Peyer's patch (tissue), 4 donors: ENCODE data around the gene CETP. TPM values are rescaled to one million over a fixed set of nuclear protein-coding genes. Genes with fewer than 3 reads are reported as not detected.

Experiments
- DNase-seq, 3 donors: peaks; one replicate each; pipeline ENCODE4 v3.0.0-alpha.2; 2017 to 2019
- H3K27ac ChIP-seq, 4 donors: fragments of 200-600 bp; sonication (generic); one replicate each; pipeline ENCODE4 v1.5.1; 2016 to 2019
- H3K27me3 ChIP-seq, 2 donors: fragments of 200-600 bp; sonication (generic); one replicate each; pipeline ENCODE4 v1.5.1; 2019
- H3K36me3 ChIP-seq, 3 donors: fragments of 200-600 bp; sonication (generic); one replicate each; pipeline ENCODE4 v1.5.1; 2016 to 2019
- H3K4me1 ChIP-seq, 4 donors: fragments of 200-600 bp; sonication (generic); one replicate each; pipeline ENCODE4 v1.5.1; 2016 to 2019
- H3K4me3 ChIP-seq, 4 donors: fragments of 200-600 bp; sonication (generic); 1 replicate in 3 of 4; 2 replicates in 1 of 4; pipeline ENCODE4 v1.5.1; 2016 to 2019; ENCODE audit warnings: mild to moderate bottlenecking in 1 of 4
- H3K9me3 ChIP-seq, 4 donors: fragments of 200-600 bp; sonication (generic); one replicate each; pipeline ENCODE4 v1.5.1; 2016 to 2019; ENCODE audit warnings: mild to moderate bottlenecking in 1 of 4
- POLR2A ChIP-seq, 2 donors: fragments of 450-650 bp; IDR thresholded peaks; one replicate each; pipeline ENCODE4 v1.5.1; 2017; ENCODE audit warnings: antibody characterized with exemption in 2 of 2, mild to moderate bottlenecking in 2 of 2, moderate library complexity in 2 of 2
- total RNA-seq, 4 donors: library from RNA; depleted of rRNA; stranded (reverse); fragments of >200 nt; gene quantifications; one replicate each; pipeline ENCODE4 v1.1.0, GENCODE V29; 2016
- TF ChIP-seq, protein P1 (sequence below), 6 experiments: fragments of 450-650 bp in 4 of 6; fragments of 200-600 bp in 2 of 6; sonication (generic) in 1 of 6; IDR thresholded peaks; one replicate each; pipeline ENCODE4 v1.5.1; 2017 to 2019; ENCODE audit warnings: antibody characterized with exemption in 6 of 6, mild to moderate bottlenecking in 3 of 6, moderate library complexity in 1 of 6

Gene CETP
- total RNA-seq, 4 donors from 2014 or later = 2.5 TPM; not detected in 3

DNA sequence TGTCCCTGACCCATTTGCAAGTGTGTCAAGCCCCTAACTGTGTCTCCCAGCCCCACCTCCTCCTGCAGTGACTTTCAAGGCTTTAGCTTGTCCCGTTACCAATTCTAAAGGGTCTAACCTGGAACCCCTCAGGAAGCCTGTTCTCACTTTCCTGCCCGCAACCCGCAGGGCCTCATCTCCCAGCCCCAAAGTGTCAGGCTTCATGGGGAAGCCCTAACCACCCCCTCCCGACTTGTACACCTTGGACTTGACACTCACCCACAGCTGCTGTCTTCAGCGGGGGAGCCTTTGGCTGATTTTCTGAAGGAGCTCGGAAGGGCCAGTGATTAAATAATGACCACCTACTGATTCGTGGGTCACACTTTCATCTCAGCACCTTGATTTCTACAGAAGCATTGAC lies 60.7 kb downstream of the CETP start:
- no peak for TF ChIP-seq POLR2A (IDR thresholded peaks at IDR 0.05)
- TF ChIP-seq, protein P1, sequence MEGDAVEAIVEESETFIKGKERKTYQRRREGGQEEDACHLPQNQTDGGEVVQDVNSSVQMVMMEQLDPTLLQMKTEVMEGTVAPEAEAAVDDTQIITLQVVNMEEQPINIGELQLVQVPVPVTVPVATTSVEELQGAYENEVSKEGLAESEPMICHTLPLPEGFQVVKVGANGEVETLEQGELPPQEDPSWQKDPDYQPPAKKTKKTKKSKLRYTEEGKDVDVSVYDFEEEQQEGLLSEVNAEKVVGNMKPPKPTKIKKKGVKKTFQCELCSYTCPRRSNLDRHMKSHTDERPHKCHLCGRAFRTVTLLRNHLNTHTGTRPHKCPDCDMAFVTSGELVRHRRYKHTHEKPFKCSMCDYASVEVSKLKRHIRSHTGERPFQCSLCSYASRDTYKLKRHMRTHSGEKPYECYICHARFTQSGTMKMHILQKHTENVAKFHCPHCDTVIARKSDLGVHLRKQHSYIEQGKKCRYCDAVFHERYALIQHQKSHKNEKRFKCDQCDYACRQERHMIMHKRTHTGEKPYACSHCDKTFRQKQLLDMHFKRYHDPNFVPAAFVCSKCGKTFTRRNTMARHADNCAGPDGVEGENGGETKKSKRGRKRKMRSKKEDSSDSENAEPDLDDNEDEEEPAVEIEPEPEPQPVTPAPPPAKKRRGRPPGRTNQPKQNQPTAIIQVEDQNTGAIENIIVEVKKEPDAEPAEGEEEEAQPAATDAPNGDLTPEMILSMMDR (IDR thresholded peaks at IDR 0.05) = no peak
- no peaks in the 10 kb centered on the region for H3K27me3 ChIP-seq
- no peak overlapping the region for H3K4me3 ChIP-seq
- peaks cover 0 to 68% (median 0%) of the 10 kb centered on the region in 3 donors for H3K36me3 ChIP-seq
- no peak overlapping the region for H3K27ac ChIP-seq
- no peak for DNase-seq
- no peaks in the 10 kb centered on the region for H3K4me1 ChIP-seq
- H3K9me3 ChIP-seq = no peaks in the 10 kb centered on the region

DNA sequence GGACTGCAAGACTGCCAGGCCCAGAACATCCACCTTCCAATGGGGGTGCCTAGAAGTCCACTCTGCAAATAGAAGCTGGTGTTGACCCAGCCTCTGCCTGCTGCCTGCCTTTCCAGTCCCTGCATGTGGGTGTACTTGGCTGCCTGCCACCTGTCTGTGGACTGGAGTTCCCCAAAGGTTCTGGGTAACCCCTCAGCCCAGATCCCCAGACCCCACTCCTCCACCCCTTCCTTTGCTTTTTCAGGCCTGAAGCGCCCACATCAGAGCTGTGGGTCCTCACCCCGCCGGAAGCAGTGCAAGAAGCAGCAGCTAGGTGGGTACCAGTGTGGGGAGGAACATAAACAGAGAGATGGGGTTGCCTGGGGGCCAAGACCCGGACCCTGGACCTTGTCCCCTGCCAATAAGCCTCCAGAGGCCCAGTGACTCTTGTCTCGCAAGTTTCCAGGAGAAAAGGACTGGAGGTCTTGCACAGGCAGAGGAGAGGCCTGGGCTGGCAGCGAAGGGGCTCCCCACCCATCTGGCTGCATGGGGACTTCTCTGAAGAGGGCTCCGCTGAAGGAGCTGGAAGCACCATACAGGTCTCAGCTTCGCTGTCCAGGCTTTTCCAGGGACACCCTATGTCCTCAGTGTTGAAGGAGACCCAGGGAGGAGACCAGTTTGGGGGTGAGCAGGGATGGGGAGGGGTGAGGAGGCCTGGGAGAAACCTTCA lies 61.9 kb downstream of the CETP start:
- no peak for TF ChIP-seq POLR2A (IDR thresholded peaks at IDR 0.05)
- TF ChIP-seq, protein P1 (IDR thresholded peaks at IDR 0.05) = no peak
- peak in 2 of 3 donors; percentile 55 to 72 for DNase-seq
- Histone ChIP-seq H3K4me3 (no peak overlapping the region), H3K27ac (peak overlapping the region in 1 of 4 donors; percentile 39), H3K4me1 (no peaks in the 10 kb centered on the region), H3K9me3 (no peaks in the 10 kb centered on the region), H3K27me3 (no peaks in the 10 kb centered on the region), H3K36me3 (peaks cover 0 to 61% (median 0%) of the 10 kb centered on the region in 3 donors)

DNA sequence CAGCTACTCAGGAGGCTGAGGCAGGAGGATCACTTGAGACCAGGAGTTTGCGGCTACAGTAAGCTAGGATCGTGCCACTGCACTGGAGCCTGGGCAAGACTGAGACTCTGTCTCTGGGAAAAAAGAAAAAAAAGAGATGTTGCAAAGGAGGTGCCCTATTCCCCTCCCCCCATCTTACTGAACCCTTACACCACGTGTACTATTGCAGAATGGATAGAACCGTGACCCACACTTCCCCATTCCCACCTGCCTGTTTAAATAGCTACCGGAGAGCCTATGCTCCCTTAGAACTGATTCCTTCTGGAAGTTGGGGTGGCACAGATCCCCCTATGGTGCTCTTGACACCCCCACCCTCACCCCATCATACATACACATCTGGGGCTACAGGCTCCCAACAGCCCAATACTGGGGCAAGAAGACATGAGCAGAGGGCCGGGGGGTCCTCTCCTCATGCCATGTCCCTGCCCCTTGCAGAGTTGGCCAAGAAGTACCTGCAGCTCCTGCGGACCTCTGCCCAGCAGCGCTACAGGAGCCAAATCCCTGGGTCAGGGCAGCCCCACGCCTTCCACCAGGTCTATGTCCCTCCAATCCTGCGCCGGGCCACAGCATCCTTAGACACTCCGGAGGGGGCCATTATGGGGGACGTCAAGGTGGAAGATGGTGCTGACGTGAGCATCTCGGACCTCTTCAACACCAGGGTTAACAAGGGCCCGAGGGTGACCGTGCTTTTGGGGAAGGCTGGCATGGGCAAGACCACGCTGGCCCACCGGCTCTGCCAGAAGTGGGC lies 63.3 kb downstream of the CETP start:
- Histone ChIP-seq H3K27ac (no peak overlapping the region), H3K4me3 (no peak overlapping the region), H3K36me3 (peaks cover 0 to 49% (median 0%) of the 10 kb centered on the region in 3 donors), H3K27me3 (no peaks in the 10 kb centered on the region), H3K9me3 (no peaks in the 10 kb centered on the region), H3K4me1 (no peaks in the 10 kb centered on the region)
- DNase-seq = no peak
- no peak for TF ChIP-seq POLR2A (IDR thresholded peaks at IDR 0.05)
- TF ChIP-seq, protein P1 (IDR thresholded peaks at IDR 0.05) = no peak

DNA sequence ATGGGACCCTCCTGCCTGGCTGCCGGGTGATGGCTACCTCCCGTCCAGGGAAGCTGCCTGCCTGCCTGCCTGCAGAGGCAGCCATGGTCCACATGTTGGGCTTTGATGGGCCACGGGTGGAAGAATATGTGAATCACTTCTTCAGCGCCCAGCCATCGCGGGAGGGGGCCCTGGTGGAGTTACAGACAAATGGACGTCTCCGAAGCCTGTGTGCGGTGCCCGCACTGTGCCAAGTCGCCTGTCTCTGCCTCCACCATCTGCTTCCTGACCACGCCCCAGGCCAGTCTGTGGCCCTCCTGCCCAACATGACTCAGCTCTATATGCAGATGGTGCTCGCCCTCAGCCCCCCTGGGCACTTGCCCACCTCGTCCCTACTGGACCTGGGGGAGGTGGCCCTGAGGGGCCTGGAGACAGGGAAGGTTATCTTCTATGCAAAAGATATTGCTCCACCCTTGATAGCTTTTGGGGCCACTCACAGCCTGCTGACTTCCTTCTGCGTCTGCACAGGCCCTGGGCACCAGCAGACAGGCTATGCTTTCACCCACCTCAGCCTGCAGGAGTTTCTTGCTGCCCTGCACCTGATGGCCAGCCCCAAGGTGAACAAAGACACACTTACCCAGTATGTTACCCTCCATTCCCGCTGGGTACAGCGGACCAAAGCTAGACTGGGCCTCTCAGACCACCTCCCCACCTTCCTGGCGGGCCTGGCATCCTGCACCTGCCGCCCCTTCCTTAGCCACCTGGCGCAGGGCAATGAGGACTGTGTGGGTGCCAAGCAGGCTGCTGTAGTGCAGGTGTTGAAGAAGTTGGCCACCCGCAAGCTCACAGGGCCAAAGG lies 64.4 kb downstream of the CETP start:
- Histone ChIP-seq H3K27me3 (no peaks in the 10 kb centered on the region), H3K27ac (no peak overlapping the region), H3K4me1 (no peaks in the 10 kb centered on the region), H3K36me3 (peaks cover 0 to 39% (median 0%) of the 10 kb centered on the region in 3 donors), H3K9me3 (no peaks in the 10 kb centered on the region), H3K4me3 (no peak overlapping the region)
- TF ChIP-seq, protein P1 (IDR thresholded peaks at IDR 0.05) = no peak
- no peak for TF ChIP-seq POLR2A (IDR thresholded peaks at IDR 0.05)
- DNase-seq = no peak

DNA sequence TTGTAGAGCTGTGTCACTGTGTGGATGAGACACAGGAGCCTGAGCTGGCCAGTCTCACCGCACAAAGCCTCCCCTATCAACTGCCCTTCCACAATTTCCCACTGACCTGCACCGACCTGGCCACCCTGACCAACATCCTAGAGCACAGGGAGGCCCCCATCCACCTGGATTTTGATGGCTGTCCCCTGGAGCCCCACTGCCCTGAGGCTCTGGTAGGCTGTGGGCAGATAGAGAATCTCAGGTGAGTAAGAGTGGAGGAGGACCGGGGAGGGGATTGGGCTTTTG lies 65.0 kb downstream of the CETP start:
- TF ChIP-seq POLR2A (IDR thresholded peaks at IDR 0.05) = no peak
- TF ChIP-seq, protein P1 (IDR thresholded peaks at IDR 0.05) = no peak

More for the DNA sequence above, 65.0 kb downstream of the CETP start:
- Histone ChIP-seq H3K36me3 (peaks cover 0 to 33% (median 0%) of the 10 kb centered on the region in 3 donors), H3K4me3 (no peak overlapping the region), H3K9me3 (no peaks in the 10 kb centered on the region), H3K4me1 (no peaks in the 10 kb centered on the region), H3K27ac (no peak overlapping the region), H3K27me3 (no peaks in the 10 kb centered on the region)
- DNase-seq = no peak
